Suprapubic skin (tissue), 3 donors: ENCODE results near the gene NAP1L1.

ENCODE experiments used
- POLR2A ChIP-seq, 2 donors: fragments of 450-650 bp; IDR thresholded peaks; one replicate each; pipeline ENCODE4 v1.6.1; 2017; ENCODE audit warnings: antibody characterized with exemption in 2 of 2, mild to moderate bottlenecking in 2 of 2, moderate library complexity in 2 of 2
- TF ChIP-seq, protein P1 (sequence below), 2 donors: fragments of 200-600 bp in 1 of 2; fragments of 450-650 bp in 1 of 2; sonication (generic) in 1 of 2; IDR thresholded peaks; one replicate each; pipeline ENCODE4 v1.5.1; 2016 to 2019; ENCODE audit warnings: antibody characterized with exemption in 2 of 2, mild to moderate bottlenecking in 1 of 2, moderate library complexity in 1 of 2

DNA sequence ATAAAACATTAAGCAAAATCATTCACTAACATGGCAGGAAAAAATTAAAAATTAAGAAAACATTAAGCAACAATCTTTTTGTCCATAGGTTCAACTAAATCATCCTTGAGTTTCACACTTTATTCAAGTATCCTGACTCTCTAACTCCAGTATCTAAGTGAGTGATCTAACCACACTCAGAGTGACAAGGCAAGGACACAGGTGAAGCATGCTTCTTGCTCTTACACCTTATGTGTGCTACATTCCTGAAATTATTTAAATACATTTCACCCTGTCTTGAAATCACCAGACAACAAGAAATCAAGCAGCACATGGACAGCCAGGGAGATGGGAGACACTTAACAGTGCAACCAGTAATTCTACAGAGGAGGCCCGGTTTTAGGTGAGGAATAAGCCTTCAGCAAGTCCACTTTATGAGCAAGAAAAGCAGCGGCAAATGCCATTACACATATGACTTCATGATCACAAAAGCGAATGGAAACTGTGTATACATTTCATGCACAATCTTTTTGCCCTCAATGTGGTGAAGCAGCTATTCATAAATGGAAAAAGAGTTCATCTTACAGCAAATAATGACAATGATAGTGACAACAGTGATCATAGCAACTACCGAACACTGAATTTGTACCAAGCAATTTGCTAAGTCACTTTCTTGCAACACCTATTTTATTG lies 90.3 kb downstream of the NAP1L1 start:
- TF ChIP-seq, protein P1, sequence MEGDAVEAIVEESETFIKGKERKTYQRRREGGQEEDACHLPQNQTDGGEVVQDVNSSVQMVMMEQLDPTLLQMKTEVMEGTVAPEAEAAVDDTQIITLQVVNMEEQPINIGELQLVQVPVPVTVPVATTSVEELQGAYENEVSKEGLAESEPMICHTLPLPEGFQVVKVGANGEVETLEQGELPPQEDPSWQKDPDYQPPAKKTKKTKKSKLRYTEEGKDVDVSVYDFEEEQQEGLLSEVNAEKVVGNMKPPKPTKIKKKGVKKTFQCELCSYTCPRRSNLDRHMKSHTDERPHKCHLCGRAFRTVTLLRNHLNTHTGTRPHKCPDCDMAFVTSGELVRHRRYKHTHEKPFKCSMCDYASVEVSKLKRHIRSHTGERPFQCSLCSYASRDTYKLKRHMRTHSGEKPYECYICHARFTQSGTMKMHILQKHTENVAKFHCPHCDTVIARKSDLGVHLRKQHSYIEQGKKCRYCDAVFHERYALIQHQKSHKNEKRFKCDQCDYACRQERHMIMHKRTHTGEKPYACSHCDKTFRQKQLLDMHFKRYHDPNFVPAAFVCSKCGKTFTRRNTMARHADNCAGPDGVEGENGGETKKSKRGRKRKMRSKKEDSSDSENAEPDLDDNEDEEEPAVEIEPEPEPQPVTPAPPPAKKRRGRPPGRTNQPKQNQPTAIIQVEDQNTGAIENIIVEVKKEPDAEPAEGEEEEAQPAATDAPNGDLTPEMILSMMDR (IDR thresholded peaks at IDR 0.05), result no peak
- no peak for TF ChIP-seq POLR2A (IDR thresholded peaks at IDR 0.05)
